GM13976 (cell line): ENCODE results near the gene EEA1.

Experiments used
- DNase-seq: peaks from one replicate; pipeline ENCODE4 v3.0.0; 2012; ENCODE audit warnings: low spot score
- CTCF ChIP-seq: IDR thresholded peaks from 2 replicates; pipeline ENCODE4 v1.5.1; 2012; ENCODE audit warnings: borderline replicate concordance, mild to moderate bottlenecking; ENCODE audit not compliant: insufficient read depth; ENCODE audit errors: extremely low read depth, missing control alignments, control extremely low read depth
- in situ Hi-C: fragments of 300-500 bp; cut with MboI; formaldehyde crosslinking; loops from one replicate; pipeline ENCODE4 v1.12.0; 2022; ENCODE audit warnings: low sequenced_read_pairs, mixed read lengths, inconsistent platforms; ENCODE audit not compliant: unreplicated experiment

EEA1 gene

DNA sequence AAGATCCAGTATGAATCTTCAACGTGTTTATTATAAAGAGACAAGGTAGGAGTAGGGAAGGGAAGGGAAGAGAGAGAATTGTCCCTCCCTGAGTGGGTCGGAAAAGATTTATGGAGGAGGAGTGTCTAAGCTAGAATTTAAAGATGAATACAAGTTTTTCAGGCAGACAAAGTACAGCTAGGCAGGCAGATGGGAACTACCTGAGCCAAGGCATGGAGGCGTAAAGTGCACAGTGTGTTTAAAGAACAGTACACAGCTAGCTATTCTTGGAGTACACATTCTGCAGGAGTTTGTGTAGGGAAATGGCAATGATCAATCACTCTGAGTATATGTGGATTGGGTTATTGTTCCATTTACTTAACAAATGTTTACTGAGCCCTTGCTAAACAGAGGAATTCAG, 206.2 kb downstream of the EEA1 start:
- TF ChIP-seq CTCF = no peak
- DNase-seq = no peak
- in situ Hi-C loops = no loop called here

DNA sequence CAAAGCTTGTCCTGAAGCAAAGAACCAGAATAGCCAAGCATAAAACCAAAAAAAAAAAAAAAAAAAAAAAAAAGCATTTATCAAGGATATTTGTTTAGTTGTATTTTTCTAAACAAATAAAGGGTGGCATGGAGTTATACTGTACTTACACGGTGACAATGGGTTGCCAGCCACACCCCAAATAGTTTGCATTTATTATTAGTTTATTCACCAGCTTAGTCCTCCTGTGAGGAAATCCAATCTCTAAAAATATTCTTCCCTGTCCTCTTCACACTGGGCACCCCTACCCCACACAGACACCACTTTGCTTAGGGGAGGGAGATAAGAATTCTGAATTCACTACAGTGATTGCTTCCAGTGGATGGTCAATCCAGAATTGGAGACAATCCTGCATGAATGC, 207.4 kb downstream of the EEA1 start:
- in situ Hi-C loops = no loop called here
- DNase-seq = no peak
- no peak for TF ChIP-seq CTCF

GRCh38 chr12:92721130-92721529, 208.0 kb downstream of the EEA1 start:
- TF ChIP-seq CTCF = no peak
- in situ Hi-C loops = no loop called here
- no peak for DNase-seq
